IMR-90 (cell line): ENCODE data around the gene DNAJC17. TPM values are rescaled to one million over a fixed set of nuclear protein-coding genes. Genes with fewer than 3 reads are reported as not detected.

Source experiments
- ATAC-seq: fragments of 200-7000 bp; cut with Tn5 transposase; 2 replicates; pipeline ENCODE4 v1.9.1; 2020; ENCODE audit warnings: low read depth, mild to moderate bottlenecking, moderate library complexity
- BruUV-seq: library from RNA; stranded (reverse); fragments of 400-500 nt; replicated peaks from 2 replicates; lab custom pipeline; 2021; lab: Mats Ljungman, UMichigan
- CTCF ChIA-PET: fragments of 300-600 bp; formaldehyde crosslinking; extraction: SDS; loops from one replicate; lab custom pipeline; 2021; ENCODE audit warnings: antibody characterized with exemption; lab: Yijun Ruan, JAX
- POLR2A ChIA-PET: fragments of 300-600 bp; sonication (Branson Sonifier 250); formaldehyde crosslinking; loops from one replicate; lab custom pipeline; 2022; ENCODE audit warnings: antibody characterized with exemption; ENCODE audit not compliant: unreplicated experiment; lab: Charles Lee
- DNase-seq: peaks from one replicate; pipeline ENCODE4 v3.0.0; 2013
- H2AFZ ChIP-seq: replicated peaks from 2 replicates; pipeline ENCODE3; 2013; ENCODE audit warnings: low read length, mild to moderate bottlenecking; ENCODE audit not compliant: poor library complexity
- H2AK5ac ChIP-seq: 2 replicates; pipeline ENCODE4 v1.6.1; 2013; ENCODE audit warnings: low read depth, low read length, inconsistent platforms
- H2AK9ac ChIP-seq: replicated peaks from 2 replicates; pipeline ENCODE3; 2013; ENCODE audit warnings: mild to moderate bottlenecking, low read depth, low read length, moderate library complexity; ENCODE audit not compliant: poor library complexity
- H2BK120ac ChIP-seq: 2 replicates; pipeline ENCODE4 v1.6.1; 2013; ENCODE audit warnings: low read depth, low read length, inconsistent platforms
- H2BK15ac ChIP-seq: 3 replicates; pipeline ENCODE4 v1.6.1; 2013; ENCODE audit warnings: low read depth, low read length, inconsistent platforms
- H2BK20ac ChIP-seq: 2 replicates; pipeline ENCODE4 v1.6.1; 2013; ENCODE audit warnings: low read depth, mild to moderate bottlenecking, inconsistent platforms, low read length, moderate library complexity
- H2BK5ac ChIP-seq: 2 replicates; pipeline ENCODE4 v1.6.1; 2013; ENCODE audit warnings: mild to moderate bottlenecking, low read depth, low read length, inconsistent platforms; ENCODE audit not compliant: poor library complexity, severe bottlenecking
- H3K14ac ChIP-seq: replicated peaks from 2 replicates; pipeline ENCODE4 v1.6.1; 2013; ENCODE audit warnings: low read depth, low read length, inconsistent platforms
- H3K18ac ChIP-seq: 2 replicates; pipeline ENCODE4 v1.6.1; 2013; ENCODE audit warnings: low read depth, low read length, control low read depth
- H3K23ac ChIP-seq: 2 replicates; pipeline ENCODE4 v1.6.1; 2013; ENCODE audit warnings: low read depth, low read length, inconsistent platforms
- H3K27ac ChIP-seq: 2 replicates; pipeline ENCODE4 v1.5.1; 2013; ENCODE audit warnings: mild to moderate bottlenecking, control low read depth, low read length; ENCODE audit not compliant: insufficient read depth
- H3K27me3 ChIP-seq: 2 replicates; pipeline ENCODE4 v1.6.1; 2013; ENCODE audit warnings: low read length; ENCODE audit not compliant: control insufficient read depth, insufficient read depth
- H3K36me3 ChIP-seq: 2 replicates; pipeline ENCODE4 v1.6.1; 2013; ENCODE audit warnings: low read length, mixed read lengths; ENCODE audit not compliant: control insufficient read depth, insufficient read depth
- H3K4ac ChIP-seq: 2 replicates; pipeline ENCODE4 v1.6.1; 2013; ENCODE audit warnings: low read depth, low read length, inconsistent platforms
- H3K4me1 ChIP-seq: 2 replicates; pipeline ENCODE4 v1.6.1; 2013; ENCODE audit warnings: low read length, mixed read lengths; ENCODE audit not compliant: control insufficient read depth, insufficient read depth
- H3K4me2 ChIP-seq: 2 replicates; pipeline ENCODE4 v1.6.1; 2013; ENCODE audit warnings: low read depth, mild to moderate bottlenecking, control low read depth, low read length, moderate library complexity
- H3K4me3 ChIP-seq: 2 replicates; pipeline ENCODE4 v1.5.1; 2013; ENCODE audit warnings: low read depth, mild to moderate bottlenecking, control low read depth, low read length, moderate library complexity; ENCODE audit not compliant: insufficient read depth
- H3K56ac ChIP-seq: 2 replicates; pipeline ENCODE4 v1.6.1; 2013; ENCODE audit warnings: low read length, inconsistent platforms; ENCODE audit not compliant: insufficient read depth; ENCODE audit errors: extremely low read depth
- H3K79me1 ChIP-seq, 2 experiments: 2 replicates each; pipeline ENCODE4 v1.6.1; 2013; ENCODE audit warnings: low read length in 2 of 2, inconsistent platforms in 1 of 2, low read depth in 1 of 2
- H3K9ac ChIP-seq: 2 replicates; pipeline ENCODE4 v1.6.1; 2013; ENCODE audit warnings: low read depth, low read length, control low read depth
- H3K9me1 ChIP-seq: 2 replicates; pipeline ENCODE4 v1.6.1; 2013; ENCODE audit warnings: low read length, inconsistent platforms; ENCODE audit not compliant: insufficient read depth
- H3K9me3 ChIP-seq: 2 replicates; pipeline ENCODE4 v1.6.1; 2013; ENCODE audit warnings: low read length; ENCODE audit not compliant: control insufficient read depth, insufficient read depth
- H4K20me1 ChIP-seq: 2 replicates; pipeline ENCODE4 v1.6.1; 2013; ENCODE audit warnings: low read length, inconsistent platforms; ENCODE audit not compliant: insufficient read depth
- H4K5ac ChIP-seq: 2 replicates; pipeline ENCODE4 v1.6.1; 2013; ENCODE audit warnings: mild to moderate bottlenecking, low read depth, low read length, control low read depth
- H4K8ac ChIP-seq, 2 experiments: 2 replicates each; pipeline ENCODE4 v1.6.1; 2013; ENCODE audit warnings: low read depth in 2 of 2, low read length in 2 of 2, control low read depth in 1 of 2, inconsistent platforms in 1 of 2
- H4K91ac ChIP-seq: 2 replicates; pipeline ENCODE4 v1.6.1; 2013; ENCODE audit warnings: low read depth, low read length, inconsistent platforms; ENCODE audit not compliant: insufficient read depth
- BHLHE40 ChIP-seq: fragments of 150-350 bp; IDR thresholded peaks from 2 replicates; pipeline ENCODE4 v1.6.1; 2016; ENCODE audit warnings: mild to moderate bottlenecking, low read depth, low read length
- CEBPB ChIP-seq: IDR thresholded peaks from 2 replicates; pipeline ENCODE4 v1.6.1; 2012; ENCODE audit warnings: low read depth, low read length, improper control_type of control experiment
- CHD1 ChIP-seq: IDR thresholded peaks from 2 replicates; pipeline ENCODE4 v1.6.1; 2012; ENCODE audit warnings: low read depth, low read length, improper control_type of control experiment
- CTCF ChIP-seq: conservative IDR thresholded peaks from 2 replicates; pipeline ENCODE4 v1.5.1; 2012; ENCODE audit warnings: mild to moderate bottlenecking, low read depth, low read length, improper control_type of control experiment
- ELK1 ChIP-seq: fragments of 150-350 bp; IDR thresholded peaks from 2 replicates; pipeline ENCODE4 v1.6.1; 2016; ENCODE audit warnings: low read depth, mild to moderate bottlenecking, low read length, moderate library complexity, borderline replicate concordance
- FOS ChIP-seq: fragments of 150-350 bp; IDR thresholded peaks from 2 replicates; pipeline ENCODE4 v1.6.1; 2016; ENCODE audit warnings: low read depth, low read length
- MAZ ChIP-seq: IDR thresholded peaks from 2 replicates; pipeline ENCODE4 v1.6.1; 2012; ENCODE audit warnings: low read depth, mild to moderate bottlenecking, low read length, improper control_type of control experiment, moderate library complexity, borderline replicate concordance
- NFE2L2 ChIP-seq: fragments of 150-350 bp; IDR thresholded peaks from 2 replicates; pipeline ENCODE4 v1.6.1; 2016; ENCODE audit warnings: low read depth, mild to moderate bottlenecking, low read length
- POLR2A ChIP-seq: IDR thresholded peaks from 2 replicates; pipeline ENCODE4 v1.6.1; 2012; ENCODE audit warnings: mild to moderate bottlenecking, low read depth, low read length
- RAD21 ChIP-seq: IDR thresholded peaks from 2 replicates; pipeline ENCODE4 v1.6.1; 2012; ENCODE audit warnings: low read length, improper control_type of control experiment
- RCOR1 ChIP-seq: IDR thresholded peaks from 2 replicates; pipeline ENCODE4 v1.6.1; 2012; ENCODE audit warnings: mild to moderate bottlenecking, low read length, improper control_type of control experiment; ENCODE audit not compliant: insufficient replicate concordance
- RFX5 ChIP-seq: IDR thresholded peaks from 2 replicates; pipeline ENCODE4 v1.8.0; 2012; ENCODE audit warnings: low read depth, mild to moderate bottlenecking, low read length, moderate library complexity
- SMC3 ChIP-seq: fragments of 150-350 bp; IDR thresholded peaks from 2 replicates; pipeline ENCODE4 v1.6.1; 2016; ENCODE audit warnings: low read depth, mild to moderate bottlenecking, antibody characterized with exemption, low read length, moderate library complexity
- WGBS, 2 experiments: methylation state at CpG; one replicate each; pipeline versions ENCODE4 v1.1.5 to v1.1.7; 2013; ENCODE audit warnings: missing lambda C conversion rate in 2 of 2; ENCODE audit not compliant: insufficient read length in 1 of 2; ENCODE audit errors: extremely low coverage in 2 of 2; 5-methylcytosine and 5-hydroxymethylcytosine counted together
- dilution Hi-C: fragments of 300-500 bp; cut with HindIII; formaldehyde crosslinking; loops from one replicate; pipeline ENCODE4 v1.14.3; 2018; ENCODE audit warnings: low sequenced_read_pairs; ENCODE audit not compliant: unreplicated experiment
- in situ Hi-C: fragments of 300-500 bp; cut with MboI; formaldehyde crosslinking; loops from 3 replicates; pipeline ENCODE4 v1.14.3; 2019; ENCODE audit warnings: low sequenced_read_pairs, inconsistent platforms, mixed read lengths
- intact Hi-C: fragments of 100-400 bp; cut with micrococcal nuclease; formaldehyde crosslinking; loops from 2 replicates; pipeline ENCODE4 v1.10.0; 2022
- polyA plus RNA-seq, 3 experiments: library from polyadenylated mRNA; depleted of rRNA; stranded (reverse); fragments of >200 nt; gene quantifications; 2 replicates each; pipeline ENCODE4 v1.2.3, GENCODE V29; 2012; ENCODE audit warnings: low replicate concordance in 1 of 3
- total RNA-seq: library from RNA; depleted of rRNA; stranded (reverse); fragments of >200 nt; gene quantifications from 2 replicates; pipeline ENCODE4 v1.2.3, GENCODE V29; 2012

Gene DNAJC17
- total and polyA plus RNA-seq, 2 of the 4 experiments (the other 2 are of a cell fraction): 58.6 to 107 TPM

- H3K9me3 ChIP-seq: no peaks in the 10 kb centered on the region
- H4K5ac ChIP-seq: no peak overlapping the region
- 0 out of 2 replicates have a peak, but pooled peaks cover 13% of the 10 kb centered on the region for H3K9me1 ChIP-seq
- H4K8ac ChIP-seq: no peak overlapping the region
- no peak overlapping the region for H3K56ac ChIP-seq
- BruUV-seq: no TSS peak
- dilution Hi-C loops (no loop called here), in situ Hi-C loops (no loop called here), intact Hi-C loops (no loop called here)
- peaks cover 33 to 57% of the 10 kb centered on the region in 2 experiments for H3K79me1 ChIP-seq
- no peak overlapping the region for H2AK9ac ChIP-seq
- H3K18ac ChIP-seq: no peak overlapping the region
- no peak for TF ChIP-seq NFE2L2
- no peak for TF ChIP-seq ELK1
- no peak for TF ChIP-seq CTCF
- TF ChIP-seq BHLHE40: no peak
- no peak for TF ChIP-seq RAD21
- TF ChIP-seq RCOR1: no peak
- no peak for TF ChIP-seq SMC3
- TF ChIP-seq MAZ: no peak
- no peak for TF ChIP-seq POLR2A
- no peak for TF ChIP-seq RFX5
- TF ChIP-seq CEBPB: no peak
- no peak for TF ChIP-seq FOS
- no peak for TF ChIP-seq CHD1
- H3K4ac ChIP-seq: no peak overlapping the region
- H2BK5ac ChIP-seq: no peak overlapping the region
- no peak overlapping the region for H2AK5ac ChIP-seq
- POLR2A ChIA-PET: no interaction called here
- H2BK20ac ChIP-seq: no peak overlapping the region
- no peak overlapping the region for H2AFZ ChIP-seq
- ATAC-seq: no peak
- CTCF ChIA-PET: interaction anchor here (0.5 kb wide), 1 partner anchor 69 kb away, joined by 3 read pairs; no protein-coding TSS in a partner anchor
- H4K20me1 ChIP-seq: peaks cover 5% of the 10 kb centered on the region; the same call in 1 of the 2 replicates
- H3K9ac ChIP-seq: no peak overlapping the region
- WGBS, 2 experiments: 80% methylated on average over 1 of the region's 2 CpGs; no CpG with 5 or more reads in 1 of the 2 experiments
- no peak overlapping the region for H2BK120ac ChIP-seq
- no peak overlapping the region for H4K91ac ChIP-seq
- peaks cover 4% of the 10 kb centered on the region; the same call in 1 of the 2 replicates for H3K36me3 ChIP-seq
- H3K4me3 ChIP-seq: no peak overlapping the region
- no peak for DNase-seq
- no peak overlapping the region for H3K23ac ChIP-seq
- H3K27me3 ChIP-seq: no peaks in the 10 kb centered on the region
- H3K4me1 ChIP-seq: peaks cover 5% of the 10 kb centered on the region; the same call in 1 of the 2 replicates
- no peak overlapping the region for H3K27ac ChIP-seq
- H3K4me2 ChIP-seq: no peak overlapping the region
- H3K14ac ChIP-seq: no peak overlapping the region
- H2BK15ac ChIP-seq: no peak overlapping the region
Observed at GRCh38 chr15:40796041-40796440, 11.2 kb downstream of the DNAJC17 start.
